SHP77 (cell line): ENCODE measurements around the gene MBP.

Experiments
- DNase-seq, 2 experiments: peaks; one replicate each; lab custom pipeline; 2025; lab: John Stamatoyannopoulos, UW

Gene MBP

DNA sequence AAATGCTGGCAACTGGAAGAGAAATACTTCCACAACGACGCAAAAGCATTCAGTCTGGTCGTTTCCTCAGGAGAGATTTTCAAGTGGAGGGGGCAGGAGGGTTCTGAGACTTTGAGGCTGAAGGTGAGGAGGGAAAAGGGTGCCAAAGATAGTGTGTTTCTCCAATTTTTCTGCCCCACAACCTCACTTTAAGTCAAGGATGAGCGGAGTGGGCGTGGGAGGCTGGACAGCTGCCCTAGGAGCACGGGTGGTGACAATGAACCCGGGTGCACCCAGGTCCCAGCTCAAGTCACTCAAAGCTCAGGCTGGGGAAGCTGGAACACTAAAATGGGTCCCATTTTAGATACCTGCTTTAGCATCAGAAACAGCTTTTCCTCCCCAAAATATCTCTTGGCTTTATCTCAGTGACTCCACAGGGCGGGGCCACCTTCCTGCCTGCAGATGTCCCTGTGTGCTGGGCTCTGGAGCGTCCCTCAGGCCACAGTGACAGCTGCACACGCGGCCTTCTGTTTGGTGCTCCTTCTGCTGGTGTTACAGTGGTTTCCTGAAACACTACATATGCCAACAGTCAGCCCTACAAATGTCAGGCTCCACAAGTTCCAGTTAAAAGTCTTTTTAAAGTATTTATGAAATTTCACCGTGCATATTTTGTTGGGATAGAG lies 1.4 kb upstream of the MBP start:
- peak; percentile 66 to 72 for DNase-seq

DNA sequence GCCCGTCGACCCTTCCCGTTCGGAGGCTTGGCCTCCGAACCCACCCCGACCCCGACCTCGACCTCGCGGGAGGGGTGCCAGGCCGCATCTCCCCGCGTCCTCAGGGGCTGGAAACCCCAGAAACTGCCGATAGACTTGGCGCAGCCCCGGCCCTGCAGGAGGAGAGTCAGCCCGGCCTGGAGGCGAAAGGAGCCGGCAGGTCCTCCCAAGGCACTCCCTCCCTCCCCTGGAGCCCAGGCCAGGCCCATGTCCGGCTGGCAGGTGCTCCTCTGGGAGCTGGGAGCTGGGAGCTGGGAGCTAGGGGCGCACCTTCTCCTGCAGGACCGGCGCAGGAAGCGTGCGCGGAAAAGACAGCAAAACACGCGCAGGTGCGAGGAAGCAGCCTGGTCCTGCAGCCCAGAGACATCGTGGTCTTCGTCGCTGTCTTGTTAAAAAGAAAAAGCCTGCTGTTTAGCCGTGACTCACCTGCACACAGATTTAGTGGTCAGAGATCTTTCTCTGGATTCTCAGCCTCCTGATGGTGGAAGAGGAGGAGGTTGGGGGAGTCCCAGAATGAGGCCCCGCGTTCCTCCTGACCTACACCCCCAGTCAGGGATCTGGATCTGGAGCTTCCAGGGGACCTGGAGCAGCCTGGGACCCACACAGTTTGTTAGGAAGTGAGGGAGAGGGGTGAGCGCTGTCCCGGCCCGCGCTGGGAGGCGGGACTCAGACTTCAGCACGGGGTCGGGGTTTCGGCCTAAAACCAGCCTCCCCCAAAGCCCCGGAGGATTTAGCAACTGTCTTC lies 660 bp upstream of the MBP start:
- DNase-seq: peak; percentile 50 to 65

DNA sequence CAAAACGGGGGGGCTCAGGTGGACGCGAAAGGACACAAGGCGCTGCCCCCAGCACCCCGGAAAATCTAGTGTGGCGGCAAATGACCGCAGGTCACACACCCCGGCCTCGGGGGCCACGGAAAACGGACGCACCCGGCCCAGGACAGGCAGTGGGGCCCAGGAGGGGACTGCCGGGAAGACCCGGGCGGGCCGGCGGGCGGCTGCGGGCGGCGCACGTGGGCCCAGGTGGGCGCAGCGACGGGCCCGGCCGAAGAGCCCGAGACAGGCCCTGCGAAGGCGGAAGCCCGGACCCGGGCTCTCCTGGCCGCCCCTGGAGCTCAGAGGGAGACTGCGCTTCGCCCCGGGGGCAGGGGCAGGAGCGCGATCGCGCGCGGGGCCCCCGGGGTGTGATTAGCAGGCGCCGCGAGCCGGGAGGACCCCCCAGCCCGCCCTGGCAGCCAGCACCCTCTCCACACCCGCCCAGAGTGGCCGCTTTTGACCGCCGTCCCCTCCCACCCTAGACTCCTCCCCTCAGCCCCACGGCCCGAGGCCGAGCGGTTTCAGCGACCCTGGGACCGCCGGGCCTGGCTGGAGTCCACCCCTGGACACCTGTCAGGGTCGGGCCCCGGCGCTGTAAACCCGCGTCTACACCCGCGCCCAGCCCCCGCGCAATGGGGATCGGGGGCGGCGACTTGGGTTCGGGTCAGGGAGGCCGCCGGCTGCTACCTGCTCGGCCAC lies 773 bp downstream of the MBP start:
- DNase-seq: peak in 1 of 2 experiments; percentile 27

- no peak for DNase-seq
Observed at GRCh38 chr18:77131100-77131651, 1.4 kb downstream of the MBP start.

DNA sequence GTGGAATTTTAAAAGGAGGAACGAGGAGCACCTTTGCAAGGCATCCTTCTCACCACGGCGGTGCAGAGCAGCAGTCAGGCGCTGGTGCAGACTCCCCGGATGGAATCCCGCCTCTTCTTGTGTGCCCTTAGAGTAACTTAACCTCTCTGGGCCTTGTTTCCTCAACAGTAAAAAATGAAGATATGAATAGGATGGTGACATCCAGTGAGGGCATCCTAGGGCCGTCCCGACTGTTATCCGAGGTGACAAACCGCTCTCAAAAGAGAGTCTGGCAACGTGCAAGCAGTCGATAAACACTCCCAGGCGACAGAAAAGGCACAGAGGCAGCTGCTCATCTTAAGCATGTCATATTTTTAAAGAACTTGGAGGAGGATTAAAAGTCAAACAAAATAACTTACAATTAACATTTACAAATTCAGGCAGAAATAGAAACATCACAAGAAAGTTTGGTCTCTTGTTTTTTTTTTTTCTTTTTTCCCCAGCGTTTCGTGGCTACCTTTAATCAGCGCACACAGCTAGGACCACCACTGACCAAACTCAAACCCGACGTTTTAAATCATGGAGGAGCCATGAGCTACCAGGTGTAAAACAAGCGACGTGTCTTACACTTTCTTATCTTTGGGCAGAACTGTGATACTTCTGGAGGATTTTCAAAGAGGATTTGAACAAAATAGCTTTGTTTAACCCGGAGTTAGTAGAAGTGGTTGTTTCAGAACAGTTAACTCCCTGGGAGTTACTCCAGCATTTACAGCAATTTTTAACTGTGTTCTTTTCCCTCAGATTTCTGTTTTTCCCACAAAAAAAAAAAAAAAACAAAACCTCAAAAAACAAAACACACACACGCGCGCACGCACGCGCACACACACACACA lies 2.1 kb downstream of the MBP start:
- no peak for DNase-seq

DNA sequence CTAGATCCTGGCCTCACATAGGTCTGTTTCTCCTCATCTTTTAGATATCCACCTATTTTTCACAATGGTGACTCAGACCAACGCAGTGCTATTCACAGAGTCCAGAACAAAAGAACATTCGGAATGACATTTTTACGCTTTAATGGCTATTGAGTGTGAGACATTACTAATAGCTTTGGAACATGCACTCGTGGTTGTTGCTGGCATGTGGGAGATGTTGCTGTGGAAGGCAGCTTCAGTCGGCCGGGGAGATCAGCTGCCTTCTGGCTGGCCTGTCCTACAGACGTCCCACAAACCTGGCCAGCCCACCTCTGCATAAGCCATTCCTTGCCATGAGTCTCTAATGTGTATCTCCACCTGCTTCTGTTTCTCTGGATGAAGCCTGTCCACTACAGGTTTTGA lies 3.4 kb downstream of the MBP start:
- DNase-seq: no peak

DNA sequence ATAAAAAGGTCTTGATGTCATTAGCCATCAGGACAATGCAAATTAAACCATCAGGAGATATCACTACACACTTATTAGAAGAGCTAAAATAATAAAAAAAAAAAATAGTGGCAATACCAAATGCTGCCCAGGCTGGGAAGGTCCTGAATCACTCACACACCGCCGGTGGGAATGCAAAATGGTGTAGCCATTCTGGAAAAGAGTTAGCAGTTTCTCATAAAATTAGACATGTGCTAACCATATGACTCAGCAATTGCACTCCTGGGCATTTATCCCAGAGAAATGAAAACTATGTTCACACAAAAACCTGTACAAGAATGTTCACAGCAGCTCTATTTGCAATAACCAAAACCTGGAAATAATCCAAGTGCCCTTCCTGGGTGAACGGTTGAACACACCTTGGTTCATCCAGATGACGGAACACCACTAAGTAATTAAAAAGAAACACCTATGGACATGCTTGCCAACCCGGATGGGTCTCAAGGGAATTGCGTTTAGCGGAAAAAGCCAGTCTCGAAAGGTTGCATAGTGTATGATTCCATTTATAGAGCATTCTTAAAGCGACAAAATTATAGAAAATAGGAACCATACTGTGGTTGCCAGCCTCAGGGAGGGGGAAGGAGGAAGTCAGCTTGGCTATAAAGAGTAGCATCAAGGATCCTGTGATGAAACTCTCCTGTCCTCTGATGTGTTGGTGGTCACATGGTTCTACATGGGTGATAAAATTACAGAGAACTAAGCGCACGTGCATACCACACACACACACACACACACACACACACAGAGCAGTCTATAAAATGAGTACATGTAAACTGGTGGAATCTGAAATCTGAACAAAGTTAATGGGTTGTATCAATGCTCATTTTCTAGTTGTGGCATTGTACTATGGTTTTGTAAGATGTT lies 4.6 kb downstream of the MBP start:
- DNase-seq: peak; percentile 42 to 66

DNA sequence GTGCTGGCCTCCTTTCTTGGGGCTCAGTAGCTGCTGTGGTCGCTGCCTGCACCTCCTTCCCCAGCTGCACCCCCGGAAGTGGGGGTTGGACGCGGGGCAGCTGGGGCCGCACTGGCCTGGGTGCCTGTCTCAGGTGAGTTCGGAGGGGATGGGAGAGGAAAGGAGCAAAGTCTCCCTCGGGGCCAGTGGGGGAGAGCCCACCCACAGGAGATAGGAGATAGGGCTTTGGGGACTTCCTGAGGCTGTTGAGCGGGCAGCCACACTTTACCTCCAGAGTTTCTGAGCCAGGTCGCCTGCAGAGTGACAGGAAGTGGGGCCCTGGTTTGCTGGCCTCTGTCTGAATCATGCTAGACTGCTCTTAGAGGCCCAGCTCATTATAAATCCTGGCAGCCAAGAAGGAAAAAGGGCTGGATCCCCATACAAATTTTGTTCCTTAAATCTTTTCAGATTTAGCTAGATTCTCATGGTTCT lies 8.1 kb downstream of the MBP start:
- DNase-seq: no peak

- DNase-seq: no peak
Observed at GRCh38 chr18:77123320-77124231, 9.0 kb downstream of the MBP start.

- no peak for DNase-seq
Observed at GRCh38 chr18:77121523-77121922, 11.1 kb downstream of the MBP start.

GRCh38 chr18:77119851-77120491 lies 12.6 kb downstream of the MBP start:
- DNase-seq: no peak

DNA sequence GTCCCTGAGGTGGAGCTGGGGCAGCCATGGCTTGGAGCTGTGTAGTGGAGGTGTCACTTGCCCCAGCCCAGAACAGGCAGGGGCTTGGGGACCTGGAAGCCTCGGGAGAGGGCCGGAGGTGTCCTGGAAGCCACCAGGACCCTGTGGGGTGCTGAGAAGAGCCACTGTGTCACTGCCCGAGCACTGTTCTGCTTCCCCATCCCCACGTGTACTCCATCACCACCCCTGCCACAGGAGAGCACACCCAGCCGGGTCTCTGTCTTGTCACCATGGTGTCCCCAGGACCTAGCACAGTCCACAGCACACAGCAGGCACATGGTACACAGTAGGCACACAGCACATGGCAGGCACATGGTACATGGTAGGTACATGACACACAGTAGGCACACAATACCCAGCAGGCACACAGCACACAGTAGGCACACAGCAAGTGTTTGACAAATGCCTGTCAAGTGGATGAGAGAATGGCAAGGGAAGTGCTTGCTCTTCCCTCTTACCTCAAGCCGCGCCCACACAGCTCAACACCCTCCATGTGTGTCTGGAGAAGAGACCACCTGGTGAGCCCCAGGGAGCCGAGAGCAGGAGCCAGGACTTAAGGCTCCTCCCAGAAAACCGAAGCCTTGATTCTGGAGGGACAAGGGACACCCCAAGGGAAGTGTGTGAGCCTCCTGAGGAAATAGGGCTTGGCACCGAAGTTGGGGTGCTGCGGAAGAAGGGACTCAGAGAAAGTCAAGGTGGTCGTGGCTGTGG lies 13.3 kb downstream of the MBP start:
- DNase-seq: no peak

GRCh38 chr18:77118256-77119090 lies 14.1 kb downstream of the MBP start:
- DNase-seq: no peak

GRCh38 chr18:77116201-77117080 lies 16.1 kb downstream of the MBP start:
- DNase-seq: no peak

GRCh38 chr18:77115192-77115953 lies 17.2 kb downstream of the MBP start:
- DNase-seq: no peak
